K562 treated with DMSO at 1 percent for 24 hours (cell line): ENCODE results near the gene HSFX2. TPM values are rescaled to one million over a fixed set of nuclear protein-coding genes. Genes with fewer than 3 reads are reported as not detected.

Experiments used
- total RNA-seq: library from RNA; unstranded; fragments of 300-600 nt; gene quantifications from 2 replicates; pipeline ENCODE4 v1.2.3, GENCODE V29; 2022; ENCODE audit warnings: low read depth; ENCODE audit not compliant: insufficient read depth

HSFX2 gene
- 0.53 TPM in 1 of 2 replicates, not detected in the other for total RNA-seq

GRCh38 chrX:149595214-149595613 lies at the start of gene HSFX2:
Gene HSFX2 (minus strand): TSS chrX:149595314. CDS start chrX:149594700, 614 bp downstream.

GRCh38 chrX:149631234-149632165 lies 36.4 kb upstream of the HSFX2 start, which contains the start of gene TMEM185A:
Gene TMEM185A (minus strand): TSS chrX:149631792. CDS start chrX:149631580, 212 bp downstream.

DNA sequence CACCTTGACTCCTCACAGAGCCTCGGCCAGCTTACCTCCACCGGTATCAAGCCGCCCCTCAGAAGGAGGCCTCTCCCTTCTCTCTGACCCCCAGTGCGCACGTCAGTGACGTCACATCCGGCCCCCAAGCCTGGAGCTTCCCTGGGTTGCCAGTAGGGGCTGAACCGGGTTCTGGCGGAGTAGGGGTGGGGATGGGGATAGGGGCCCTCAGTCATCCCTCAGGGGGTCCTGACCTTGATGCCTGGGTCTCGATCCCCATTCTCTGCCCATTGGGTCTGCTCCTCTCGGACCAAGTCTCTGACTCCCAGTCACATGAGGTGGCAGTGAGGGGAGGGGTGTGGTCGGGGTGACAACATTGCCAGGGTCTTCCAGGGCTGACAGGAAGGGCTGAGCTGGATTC lies 7.8 kb downstream of the HSFX2 start, which contains the start of gene MAGEA9B:
Gene MAGEA9B, minus strand, starts transcription at position 101 of the 400 bp plus-strand sequence. CDS start 4,280 bp downstream, outside the sequence.

DNA sequence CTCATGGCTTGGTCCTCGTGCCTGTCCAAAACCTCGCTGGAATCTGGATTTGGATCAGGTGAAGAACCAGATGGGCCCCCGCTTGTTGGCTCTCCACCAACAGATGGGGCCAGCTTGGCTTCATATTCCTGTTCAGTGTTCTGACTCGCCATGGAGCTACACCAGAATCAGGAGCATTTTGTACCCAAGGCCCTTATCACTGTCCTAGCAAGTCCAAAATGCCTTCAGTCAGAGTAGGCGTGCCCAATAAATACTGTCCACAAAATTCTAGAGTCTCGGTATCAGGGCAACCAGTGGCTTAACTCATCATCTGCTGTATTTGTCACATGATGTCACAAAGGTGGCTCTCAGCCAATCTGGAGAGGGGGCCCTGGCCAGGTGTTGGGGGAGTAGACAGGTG lies 45.4 kb downstream of the HSFX2 start, which contains the start of gene HSFX3:
Gene HSFX3, minus strand, starts transcription at position 224 of the 400 bp plus-strand sequence. Its CDS starts 72 bp downstream, at position 152.

Other genes with a start within 250 kb of the HSFX2 start
- 44.6 and 46.9 TPM in 2 replicates for gene IDS, start 90.0 kb downstream of the HSFX2 start, total RNA-seq
- 20.8 and 28.4 TPM in 2 replicates for gene EOLA1, start 54.3 kb downstream of the HSFX2 start, total RNA-seq
- not detected in 2 replicates for gene HSFX3, start 45.4 kb downstream of the HSFX2 start, total RNA-seq
- gene MAGEA9B, start 7.9 kb downstream of the HSFX2 start, total RNA-seq: 30.7 and 32.8 TPM in 2 replicates
- 9.4 and 12.3 TPM in 2 replicates for gene TMEM185A, start 36.5 kb upstream of the HSFX2 start, total RNA-seq
- 0.81 and 0.86 TPM in 2 replicates for gene MAGEA11, start 116.7 kb upstream of the HSFX2 start, total RNA-seq
- gene HSFX1, start 178.8 kb upstream of the HSFX2 start, total RNA-seq: 0.44 TPM in 1 of 2 replicates, not detected in the other
- 0.23 TPM in 1 of 2 replicates, not detected in the other for gene MAGEA9, start 186.6 kb upstream of the HSFX2 start, total RNA-seq